Measurements from ENCODE around the gene STOML1.

STOML1 gene

GRCh38 chr15:73993211-73993994 lies 1.3 kb upstream of the STOML1 start:
- H3K4me3 ChIP-seq (ENCODE audit: low read length) = peak overlapping the region; percentile 97
- no peak for DNase-seq (ENCODE audit: low read depth)

GRCh38 chr15:73992594-73992898 lies 451 bp upstream of the STOML1 start:
- DNase-seq (ENCODE audit: low read depth) = no peak
- no peak for TF ChIP-seq CTCF (conservative IDR thresholded peaks at IDR 0.05; ENCODE audit: low read length)
- peak overlapping the region; percentile 31 for H3K4me3 ChIP-seq (ENCODE audit: low read length)

More at GRCh38 chr15:73993211-73993994, 1.3 kb upstream of the STOML1 start:
- no peak for TF ChIP-seq CTCF (conservative IDR thresholded peaks at IDR 0.05; ENCODE audit: low read length)

- TF ChIP-seq CTCF (conservative IDR thresholded peaks at IDR 0.05; ENCODE audit: low read length) = no peak
- H3K4me3 ChIP-seq (ENCODE audit: low read length) = peak overlapping the region; percentile 67
- DNase-seq (ENCODE audit: low read depth) = peak; percentile 87
Observed at GRCh38 chr15:73991260-73991659, 835 bp downstream of the STOML1 start.

- no peak for DNase-seq (ENCODE audit: low read depth)
- no peak for TF ChIP-seq CTCF (conservative IDR thresholded peaks at IDR 0.05; ENCODE audit: low read length)
- H3K4me3 ChIP-seq (ENCODE audit: low read length) = no peak overlapping the region
Observed at GRCh38 chr15:73990250-73991005, 1.7 kb downstream of the STOML1 start.

GRCh38 chr15:73989001-73989798 lies 2.9 kb downstream of the STOML1 start:
- H3K4me3 ChIP-seq (ENCODE audit: low read length) = no peak overlapping the region
- peak; percentile 87 for DNase-seq (ENCODE audit: low read depth)
- TF ChIP-seq CTCF (conservative IDR thresholded peaks at IDR 0.05; ENCODE audit: low read length) = no peak

GRCh38 chr15:73988445-73988969 lies 3.6 kb downstream of the STOML1 start:
- TF ChIP-seq CTCF (conservative IDR thresholded peaks at IDR 0.05; ENCODE audit: low read length) = no peak
- H3K4me3 ChIP-seq (ENCODE audit: low read length) = no peak overlapping the region
- DNase-seq (ENCODE audit: low read depth) = no peak
